ENCODE data around the gene MORC2. TPM values are rescaled to one million over a fixed set of nuclear protein-coding genes. Genes with fewer than 3 reads are reported as not detected.

The MORC2 gene
- total and polyA plus RNA-seq, 10 of the 15 experiments (the other 5 are each of a cell fraction or from before 2014, with no cell fraction given) = 1.7 to 16.3 (median 9.0) TPM

DNA sequence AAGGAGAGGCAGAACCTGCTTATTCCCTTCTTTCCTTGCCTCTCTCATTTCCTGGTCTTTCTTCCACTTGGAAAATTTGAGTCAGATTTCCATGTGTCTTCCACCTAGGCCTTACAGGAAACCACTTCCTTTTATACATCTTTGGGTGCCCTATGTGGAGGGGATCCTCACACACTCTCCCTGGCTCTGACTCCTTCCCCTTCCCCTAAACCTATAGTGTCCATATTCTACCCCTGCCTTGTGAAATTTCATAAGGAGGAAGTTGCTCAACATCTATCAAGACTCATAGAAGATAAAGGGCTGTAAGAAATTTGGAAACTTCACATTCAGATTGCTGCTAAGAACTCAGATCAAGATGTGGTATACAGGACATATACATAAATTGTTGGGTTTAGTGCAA is 20.9 kb upstream of the MORC2 start:
- in situ Hi-C loops (cut with MboI) (no loop called here), intact Hi-C loops (cut with micrococcal nuclease; ENCODE audit: unreplicated experiment) (no loop called here)
- Histone ChIP-seq H3K36me3 (ENCODE audit: control insufficient read depth in 2 of 2, insufficient read depth in 2 of 2, low read length in 1 of 2) (no peaks in the 10 kb centered on the region), H2AFZ (ENCODE audit: control insufficient read depth, low read depth, low read length) (no peak overlapping the region), H3K9me3 (replicated peaks; ENCODE audit: control insufficient read depth, insufficient read depth, low read length) (no peaks in the 10 kb centered on the region; the same call in 2 of the 3 replicates), H3K9ac (ENCODE audit: control insufficient read depth, insufficient read depth, low read length) (no peak overlapping the region), H3K4me3 (no peak overlapping the region), H3K79me2 (ENCODE audit: control insufficient read depth, insufficient read depth, low read length) (no peaks in the 10 kb centered on the region), H3K27me3 (replicated peaks in 1 of 2; ENCODE audit: control insufficient read depth in 2 of 2, insufficient read depth in 2 of 2, low read length in 1 of 2) (no peaks in the 10 kb centered on the region; a peak in 1 of 4 replicates), H3K4me1 (ENCODE audit: control insufficient read depth, insufficient read depth, low read length) (no peaks in the 10 kb centered on the region), H4K20me1 (ENCODE audit: control insufficient read depth, insufficient read depth) (no peaks in the 10 kb centered on the region), H3K4me2 (ENCODE audit: control insufficient read depth, insufficient read depth) (no peak overlapping the region), H3K27ac (ENCODE audit: control insufficient read depth, insufficient read depth) (no peak overlapping the region)
- ChIA-PET POLR2A (no interaction called here), CTCF (no interaction called here), RAD21 (ENCODE audit: unreplicated experiment) (no interaction called here), SMC1A (ENCODE audit: uncharacterized antibody, unreplicated experiment) (no interaction called here)
- no peak for DNase-seq (ENCODE audit: low read depth, low spot score)
- TF ChIP-seq STAT3 (IDR thresholded peaks at IDR 0.05; ENCODE audit: low read depth, low read length) (no peak), YY1 (IDR thresholded peaks at IDR 0.05; ENCODE audit: low read depth, low read length) (no peak), ZNF207 (IDR thresholded peaks at IDR 0.05; ENCODE audit: borderline replicate concordance) (no peak), GATAD2B (conservative IDR thresholded peaks at IDR 0.05; ENCODE audit: low read depth) (no peak), RB1 (IDR thresholded peaks at IDR 0.05; ENCODE audit: borderline replicate concordance) (no peak), MEF2A (IDR thresholded peaks at IDR 0.05; ENCODE audit: insufficient read depth, low read depth, low read length) (no peak)
- TF ChIP-seq, protein P1, sequence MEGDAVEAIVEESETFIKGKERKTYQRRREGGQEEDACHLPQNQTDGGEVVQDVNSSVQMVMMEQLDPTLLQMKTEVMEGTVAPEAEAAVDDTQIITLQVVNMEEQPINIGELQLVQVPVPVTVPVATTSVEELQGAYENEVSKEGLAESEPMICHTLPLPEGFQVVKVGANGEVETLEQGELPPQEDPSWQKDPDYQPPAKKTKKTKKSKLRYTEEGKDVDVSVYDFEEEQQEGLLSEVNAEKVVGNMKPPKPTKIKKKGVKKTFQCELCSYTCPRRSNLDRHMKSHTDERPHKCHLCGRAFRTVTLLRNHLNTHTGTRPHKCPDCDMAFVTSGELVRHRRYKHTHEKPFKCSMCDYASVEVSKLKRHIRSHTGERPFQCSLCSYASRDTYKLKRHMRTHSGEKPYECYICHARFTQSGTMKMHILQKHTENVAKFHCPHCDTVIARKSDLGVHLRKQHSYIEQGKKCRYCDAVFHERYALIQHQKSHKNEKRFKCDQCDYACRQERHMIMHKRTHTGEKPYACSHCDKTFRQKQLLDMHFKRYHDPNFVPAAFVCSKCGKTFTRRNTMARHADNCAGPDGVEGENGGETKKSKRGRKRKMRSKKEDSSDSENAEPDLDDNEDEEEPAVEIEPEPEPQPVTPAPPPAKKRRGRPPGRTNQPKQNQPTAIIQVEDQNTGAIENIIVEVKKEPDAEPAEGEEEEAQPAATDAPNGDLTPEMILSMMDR (IDR thresholded peaks at IDR 0.05 in 2 of 3, conservative IDR thresholded peaks at IDR 0.05 in 1 of 3; ENCODE audit: control insufficient read depth in 2 of 3, extremely low read depth in 1 of 3, insufficient read depth in 1 of 3, low read depth in 3 of 3, low read length in 3 of 3) = no peak
- TF ChIP-seq, protein P2, sequence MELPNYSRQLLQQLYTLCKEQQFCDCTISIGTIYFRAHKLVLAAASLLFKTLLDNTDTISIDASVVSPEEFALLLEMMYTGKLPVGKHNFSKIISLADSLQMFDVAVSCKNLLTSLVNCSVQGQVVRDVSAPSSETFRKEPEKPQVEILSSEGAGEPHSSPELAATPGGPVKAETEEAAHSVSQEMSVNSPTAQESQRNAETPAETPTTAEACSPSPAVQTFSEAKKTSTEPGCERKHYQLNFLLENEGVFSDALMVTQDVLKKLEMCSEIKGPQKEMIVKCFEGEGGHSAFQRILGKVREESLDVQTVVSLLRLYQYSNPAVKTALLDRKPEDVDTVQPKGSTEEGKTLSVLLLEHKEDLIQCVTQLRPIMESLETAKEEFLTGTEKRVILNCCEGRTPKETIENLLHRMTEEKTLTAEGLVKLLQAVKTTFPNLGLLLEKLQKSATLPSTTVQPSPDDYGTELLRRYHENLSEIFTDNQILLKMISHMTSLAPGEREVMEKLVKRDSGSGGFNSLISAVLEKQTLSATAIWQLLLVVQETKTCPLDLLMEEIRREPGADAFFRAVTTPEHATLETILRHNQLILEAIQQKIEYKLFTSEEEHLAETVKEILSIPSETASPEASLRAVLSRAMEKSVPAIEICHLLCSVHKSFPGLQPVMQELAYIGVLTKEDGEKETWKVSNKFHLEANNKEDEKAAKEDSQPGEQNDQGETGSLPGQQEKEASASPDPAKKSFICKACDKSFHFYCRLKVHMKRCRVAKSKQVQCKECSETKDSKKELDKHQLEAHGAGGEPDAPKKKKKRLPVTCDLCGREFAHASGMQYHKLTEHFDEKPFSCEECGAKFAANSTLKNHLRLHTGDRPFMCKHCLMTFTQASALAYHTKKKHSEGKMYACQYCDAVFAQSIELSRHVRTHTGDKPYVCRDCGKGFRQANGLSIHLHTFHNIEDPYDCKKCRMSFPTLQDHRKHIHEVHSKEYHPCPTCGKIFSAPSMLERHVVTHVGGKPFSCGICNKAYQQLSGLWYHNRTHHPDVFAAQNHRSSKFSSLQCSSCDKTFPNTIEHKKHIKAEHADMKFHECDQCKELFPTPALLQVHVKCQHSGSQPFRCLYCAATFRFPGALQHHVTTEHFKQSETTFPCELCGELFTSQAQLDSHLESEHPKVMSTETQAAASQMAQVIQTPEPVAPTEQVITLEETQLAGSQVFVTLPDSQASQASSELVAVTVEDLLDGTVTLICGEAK (IDR thresholded peaks at IDR 0.05; ENCODE audit: borderline replicate concordance) = no peak
- TF ChIP-seq, protein P3, sequence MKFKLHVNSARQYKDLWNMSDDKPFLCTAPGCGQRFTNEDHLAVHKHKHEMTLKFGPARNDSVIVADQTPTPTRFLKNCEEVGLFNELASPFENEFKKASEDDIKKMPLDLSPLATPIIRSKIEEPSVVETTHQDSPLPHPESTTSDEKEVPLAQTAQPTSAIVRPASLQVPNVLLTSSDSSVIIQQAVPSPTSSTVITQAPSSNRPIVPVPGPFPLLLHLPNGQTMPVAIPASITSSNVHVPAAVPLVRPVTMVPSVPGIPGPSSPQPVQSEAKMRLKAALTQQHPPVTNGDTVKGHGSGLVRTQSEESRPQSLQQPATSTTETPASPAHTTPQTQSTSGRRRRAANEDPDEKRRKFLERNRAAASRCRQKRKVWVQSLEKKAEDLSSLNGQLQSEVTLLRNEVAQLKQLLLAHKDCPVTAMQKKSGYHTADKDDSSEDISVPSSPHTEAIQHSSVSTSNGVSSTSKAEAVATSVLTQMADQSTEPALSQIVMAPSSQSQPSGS (IDR thresholded peaks at IDR 0.05; ENCODE audit: low read length) = no peak
- FAIRE-seq = no peak
- no TSS peak for BruUV-seq (replicated peaks)
- ATAC-seq = no peak

All from GM12878 (cell line).